CD4-positive, CD25-positive, alpha-beta regulatory T cell (primary cell): ENCODE data around the gene INO80. TPM values are rescaled to one million over a fixed set of nuclear protein-coding genes. Genes with fewer than 3 reads are reported as not detected.
A peak's percentile ranks its signal among the peaks of the same experiment; 100 is the strongest.

ENCODE experiments used
- ATAC-seq, 2 donors: fragments of 150-1000 bp; cut with Tn5 transposase; one replicate each; pipeline ENCODE4 v1.10.0; 2021; ENCODE audit warnings: low read depth in 2 of 2, moderate number of reproducible peaks in 2 of 2, moderate library complexity in 1 of 2
- DNase-seq, 3 donors: peaks; one replicate each; pipeline versions ENCODE4 v3.0.0 to v3.0.0-alpha.2; 2012 to 2022; ENCODE audit warnings: mixed read lengths in 1 of 3
- H3K27ac ChIP-seq: one replicate; pipeline ENCODE4 v1.7.0; 2013; ENCODE audit warnings: mild to moderate bottlenecking, low read length; ENCODE audit not compliant: insufficient read depth, poor library complexity, severe bottlenecking
- H3K27me3 ChIP-seq: one replicate; pipeline ENCODE4 v1.7.0; 2013; ENCODE audit warnings: low read length; ENCODE audit not compliant: control insufficient read depth, insufficient read depth
- H3K36me3 ChIP-seq: one replicate; pipeline ENCODE4 v1.7.0; 2013; ENCODE audit warnings: mild to moderate bottlenecking, low read length, moderate library complexity; ENCODE audit not compliant: control insufficient read depth, insufficient read depth
- H3K4me1 ChIP-seq: 2 replicates; pipeline ENCODE4 v1.7.0; 2013; ENCODE audit warnings: mild to moderate bottlenecking, low read length; ENCODE audit not compliant: insufficient read depth, control insufficient read depth, poor library complexity, severe bottlenecking
- H3K4me3 ChIP-seq: one replicate; pipeline ENCODE4 v1.7.0; 2013; ENCODE audit warnings: low read depth, mild to moderate bottlenecking, low read length, moderate library complexity
- H3K9me3 ChIP-seq, 2 experiments: 1 replicate in 1 of 2; 2 replicates in 1 of 2; pipeline ENCODE4 v1.7.0; 2013; ENCODE audit warnings: low read length in 2 of 2, mild to moderate bottlenecking in 1 of 2, moderate library complexity in 1 of 2; ENCODE audit not compliant: control insufficient read depth in 2 of 2
- H3K27ac Mint-ChIP-seq, 3 donors: one replicate each; pipeline ENCODE4 v1.8.0; 2020 to 2022; ENCODE audit warnings: mild to moderate bottlenecking in 3 of 3, mixed read lengths in 3 of 3, moderate library complexity in 2 of 3
- H3K27me3 Mint-ChIP-seq: one replicate; pipeline ENCODE4 v1.8.0; 2022; ENCODE audit warnings: mild to moderate bottlenecking, mixed read lengths
- H3K36me3 Mint-ChIP-seq: one replicate; pipeline ENCODE4 v1.8.0; 2020; ENCODE audit warnings: mixed read lengths
- H3K4me1 Mint-ChIP-seq, 4 donors: one replicate each; pipeline ENCODE4 v1.8.0; 2020 to 2022; ENCODE audit warnings: mixed read lengths in 4 of 4, mild to moderate bottlenecking in 1 of 4
- H3K4me3 Mint-ChIP-seq, 4 donors: one replicate each; pipeline ENCODE4 v1.8.0; 2020 to 2022; ENCODE audit warnings: mild to moderate bottlenecking in 4 of 4, mixed read lengths in 4 of 4, moderate library complexity in 3 of 4
- H3K9me3 Mint-ChIP-seq, 7 donors: one replicate each; pipeline ENCODE4 v1.8.0; 2020 to 2022; ENCODE audit warnings: mixed read lengths in 7 of 7, mild to moderate bottlenecking in 3 of 7, moderate library complexity in 2 of 7
- polyA plus RNA-seq, 4 donors: library from polyadenylated mRNA; unstranded; fragments of 300-500 nt; fragmentation: Illumina TruSeq; gene quantifications; one replicate each; pipeline ENCODE4 v1.2.3, GENCODE V29; 2021
- total RNA-seq: library from RNA; stranded (reverse); gene quantifications from one replicate; pipeline ENCODE4 v1.2.3, GENCODE V29; 2022

Gene INO80
- total and polyA plus RNA-seq, 5 donors from 2014 or later, result 3.0 to 36.1 (median 3.8) TPM

DNA sequence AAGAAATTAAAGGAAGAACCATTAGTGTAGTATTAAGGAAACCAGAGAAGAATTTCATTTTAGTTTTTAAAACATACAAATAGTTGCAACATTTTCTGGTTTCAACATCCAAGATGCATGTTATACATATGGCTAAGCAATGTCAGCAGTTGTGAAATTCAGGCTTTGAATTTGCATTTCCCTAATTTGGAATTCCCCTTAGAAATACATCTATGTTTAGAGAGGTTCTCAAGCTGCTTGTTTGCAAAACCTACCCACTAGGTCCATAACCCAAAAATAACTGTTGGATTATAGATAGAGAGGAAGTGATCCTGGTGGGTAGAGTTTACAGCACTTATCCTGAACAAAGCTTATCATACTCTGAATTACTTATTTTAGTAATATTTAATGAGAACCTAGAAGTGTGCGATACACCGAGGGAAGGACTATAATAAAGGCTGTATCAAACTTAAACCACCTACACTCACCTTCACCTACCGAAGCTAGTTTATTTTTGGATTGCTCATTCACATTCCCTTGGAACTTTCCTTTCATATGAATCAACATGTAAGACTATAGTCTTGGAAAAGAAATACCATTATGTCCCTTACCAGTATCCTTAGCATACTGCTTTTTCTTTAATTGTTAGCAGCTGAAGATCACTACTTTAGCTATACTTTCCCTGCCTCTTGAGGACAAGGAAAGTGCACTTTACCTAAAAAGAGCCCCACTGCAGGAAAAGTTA lies 102.2 kb downstream of the INO80 start:
- peak overlapping the region in 1 of 3 donors; percentile 65 for H3K27ac Mint-ChIP-seq
- peaks cover 21% of the 10 kb centered on the region for H3K36me3 Mint-ChIP-seq

DNA sequence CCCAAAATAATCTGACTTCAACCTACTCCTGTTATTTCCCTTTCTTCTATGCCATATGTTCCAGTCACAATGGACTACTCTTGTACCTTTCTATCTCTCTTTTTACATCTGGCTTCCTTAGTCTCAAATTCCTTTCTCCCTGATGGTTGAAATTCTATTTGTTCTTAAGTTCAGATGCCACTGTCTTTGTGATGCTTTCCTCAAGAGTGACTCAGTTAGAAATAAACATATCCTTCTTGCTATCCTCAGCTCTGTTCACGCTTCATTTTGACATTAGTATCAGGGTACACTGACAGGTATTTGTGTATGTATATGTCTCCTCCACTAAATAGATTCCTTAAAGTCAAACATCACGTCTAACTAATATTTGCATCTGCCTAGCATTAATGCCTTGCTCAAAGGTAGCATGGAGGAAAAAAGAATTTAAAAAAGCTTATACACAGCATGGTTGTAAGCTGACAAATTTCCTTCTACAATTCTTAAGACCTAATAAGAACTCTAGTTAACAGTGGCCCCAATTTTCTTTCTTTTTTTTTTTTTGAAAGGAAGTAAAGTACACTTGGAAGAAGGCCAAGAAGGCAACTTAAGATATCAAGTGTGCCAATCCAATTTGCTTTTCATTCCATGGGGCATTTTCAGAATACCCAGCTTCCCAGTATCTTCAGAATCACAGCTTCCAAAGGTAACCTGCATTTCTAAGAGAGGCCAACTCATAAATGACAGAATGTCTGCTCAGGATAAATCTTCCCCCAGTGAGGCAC lies 104.8 kb downstream of the INO80 start:
- Mint-ChIP-seq H3K9me3 (peaks cover 0 to 1% (median 0%) of the 10 kb centered on the region in 7 donors), H3K27me3 (no peaks in the 10 kb centered on the region), H3K4me3 (no peak overlapping the region), H3K27ac (peak overlapping the region in 2 of 3 donors; percentile 5 to 10), H3K4me1 (peaks cover 0 to 18% (median 12%) of the 10 kb centered on the region in 4 donors), H3K36me3 (peaks cover 28% of the 10 kb centered on the region)
- no peaks in the 10 kb centered on the region for H3K9me3 ChIP-seq
- peaks cover 34% of the 10 kb centered on the region for H3K36me3 ChIP-seq
- H3K27ac ChIP-seq, result no peak overlapping the region
- H3K4me3 ChIP-seq, result no peak overlapping the region
- H3K4me1 ChIP-seq, result no peaks in the 10 kb centered on the region
- ATAC-seq (no peak), DNase-seq (no peak)
- H3K27me3 ChIP-seq, result no peaks in the 10 kb centered on the region

More for the DNA sequence above, 102.2 kb downstream of the INO80 start:
- ATAC-seq (no peak), DNase-seq (no peak)
- Histone ChIP-seq H3K36me3 (peaks cover 45% of the 10 kb centered on the region), H3K27me3 (no peaks in the 10 kb centered on the region), H3K4me1 (no peaks in the 10 kb centered on the region), H3K27ac (no peak overlapping the region), H3K4me3 (no peak overlapping the region), H3K9me3 (no peaks in the 10 kb centered on the region)
- no peak overlapping the region for H3K4me3 Mint-ChIP-seq
- H3K27me3 Mint-ChIP-seq, result no peaks in the 10 kb centered on the region
- peaks cover 5 to 33% (median 19%) of the 10 kb centered on the region in 4 donors for H3K4me1 Mint-ChIP-seq
- peaks cover 0 to 1% (median 0%) of the 10 kb centered on the region in 7 donors for H3K9me3 Mint-ChIP-seq

DNA sequence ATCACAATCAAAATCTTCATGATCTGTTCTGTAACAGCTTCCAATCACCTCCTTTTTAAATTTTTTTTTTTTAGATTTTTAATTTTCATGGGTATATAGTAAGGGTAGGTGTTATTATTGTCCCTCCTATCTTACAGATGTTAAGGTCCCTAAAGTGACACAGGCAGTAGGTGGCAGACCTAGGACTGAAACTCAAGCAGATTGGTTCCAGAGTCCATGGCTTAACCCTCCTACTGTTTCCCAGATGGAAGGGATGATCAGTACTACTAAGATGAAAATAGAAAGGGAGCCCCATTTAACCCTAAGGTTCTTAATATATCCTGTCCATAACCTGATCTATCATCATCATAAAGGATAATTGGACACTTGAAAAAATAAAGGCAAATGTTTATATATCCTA lies 105.7 kb downstream of the INO80 start:
- no peak for DNase-seq
- Histone ChIP-seq H3K27ac (no peak overlapping the region), H3K9me3 (no peaks in the 10 kb centered on the region), H3K4me1 (no peaks in the 10 kb centered on the region), H3K4me3 (no peak overlapping the region), H3K36me3 (peaks cover 31% of the 10 kb centered on the region), H3K27me3 (no peaks in the 10 kb centered on the region)
- no peak for ATAC-seq
- peaks cover 0 to 1% (median 0%) of the 10 kb centered on the region in 7 donors for H3K9me3 Mint-ChIP-seq
- no peak overlapping the region for H3K4me3 Mint-ChIP-seq
- no peak overlapping the region for H3K27ac Mint-ChIP-seq
- peaks cover 34% of the 10 kb centered on the region for H3K36me3 Mint-ChIP-seq
- H3K4me1 Mint-ChIP-seq, result peaks cover 0 to 20% (median 12%) of the 10 kb centered on the region in 4 donors
- no peaks in the 10 kb centered on the region for H3K27me3 Mint-ChIP-seq

DNA sequence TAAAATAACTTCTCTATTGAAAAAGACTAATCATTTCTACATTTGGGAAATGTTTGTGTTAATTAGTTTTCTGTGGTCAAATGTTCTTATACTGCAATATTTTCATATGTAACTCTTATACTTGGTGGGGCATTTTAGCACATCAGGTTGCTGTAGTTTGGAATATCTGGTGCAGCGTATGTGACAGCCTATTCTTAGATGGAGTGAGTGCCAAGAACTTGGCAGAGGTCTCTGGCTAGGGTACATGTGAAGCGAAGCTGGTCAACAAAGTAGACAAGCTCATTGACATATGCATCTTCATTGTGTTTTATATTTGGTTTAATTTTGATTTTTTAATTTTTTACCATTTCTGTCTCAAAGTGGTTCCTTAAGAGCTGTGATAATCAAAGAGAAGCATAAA lies 109.6 kb downstream of the INO80 start:
- ATAC-seq (no peak), DNase-seq (no peak)
- H3K27ac Mint-ChIP-seq, result no peak overlapping the region
- H3K4me1 Mint-ChIP-seq, result peaks cover 0 to 10% (median 6%) of the 10 kb centered on the region in 4 donors
- Histone ChIP-seq H3K9me3 (no peaks in the 10 kb centered on the region), H3K4me3 (no peak overlapping the region), H3K27ac (no peak overlapping the region), H3K36me3 (peaks cover 36% of the 10 kb centered on the region), H3K4me1 (no peaks in the 10 kb centered on the region), H3K27me3 (no peaks in the 10 kb centered on the region)
- H3K36me3 Mint-ChIP-seq, result peaks cover 30% of the 10 kb centered on the region
- H3K4me3 Mint-ChIP-seq, result no peak overlapping the region
- H3K9me3 Mint-ChIP-seq, result peaks cover 0 to 1% (median 0%) of the 10 kb centered on the region in 7 donors
- no peaks in the 10 kb centered on the region for H3K27me3 Mint-ChIP-seq

DNA sequence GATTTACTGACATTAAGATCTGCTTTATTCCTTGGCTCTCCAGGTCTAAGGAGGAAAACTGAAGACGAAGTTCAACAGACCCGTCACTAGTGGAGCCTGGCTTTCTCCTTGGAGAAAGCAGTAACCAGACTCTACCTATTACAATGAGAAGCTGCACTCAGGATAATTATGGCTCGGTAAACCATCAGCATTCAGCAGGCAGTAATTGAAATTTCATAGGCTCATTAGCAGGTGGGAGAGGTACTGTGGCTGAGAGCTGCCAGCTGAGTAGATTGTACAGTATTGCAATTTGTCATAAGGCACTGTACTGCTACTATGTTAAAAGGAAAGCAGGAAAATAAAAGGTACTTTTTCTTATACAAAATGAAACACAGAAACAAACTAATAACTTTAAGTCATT lies 111.6 kb downstream of the INO80 start:
- DNase-seq (no peak), ATAC-seq (no peak)
- no peak overlapping the region for H3K4me3 Mint-ChIP-seq
- Histone ChIP-seq H3K27ac (no peak overlapping the region), H3K36me3 (peaks cover 39% of the 10 kb centered on the region), H3K4me1 (no peaks in the 10 kb centered on the region), H3K4me3 (no peak overlapping the region), H3K9me3 (no peaks in the 10 kb centered on the region), H3K27me3 (no peaks in the 10 kb centered on the region)
- H3K27ac Mint-ChIP-seq, result no peak overlapping the region
- H3K27me3 Mint-ChIP-seq, result no peaks in the 10 kb centered on the region
- H3K36me3 Mint-ChIP-seq, result peaks cover 45% of the 10 kb centered on the region
- no peaks in the 10 kb centered on the region for H3K9me3 Mint-ChIP-seq
- H3K4me1 Mint-ChIP-seq, result peaks cover 0 to 7% (median 1%) of the 10 kb centered on the region in 4 donors

DNA sequence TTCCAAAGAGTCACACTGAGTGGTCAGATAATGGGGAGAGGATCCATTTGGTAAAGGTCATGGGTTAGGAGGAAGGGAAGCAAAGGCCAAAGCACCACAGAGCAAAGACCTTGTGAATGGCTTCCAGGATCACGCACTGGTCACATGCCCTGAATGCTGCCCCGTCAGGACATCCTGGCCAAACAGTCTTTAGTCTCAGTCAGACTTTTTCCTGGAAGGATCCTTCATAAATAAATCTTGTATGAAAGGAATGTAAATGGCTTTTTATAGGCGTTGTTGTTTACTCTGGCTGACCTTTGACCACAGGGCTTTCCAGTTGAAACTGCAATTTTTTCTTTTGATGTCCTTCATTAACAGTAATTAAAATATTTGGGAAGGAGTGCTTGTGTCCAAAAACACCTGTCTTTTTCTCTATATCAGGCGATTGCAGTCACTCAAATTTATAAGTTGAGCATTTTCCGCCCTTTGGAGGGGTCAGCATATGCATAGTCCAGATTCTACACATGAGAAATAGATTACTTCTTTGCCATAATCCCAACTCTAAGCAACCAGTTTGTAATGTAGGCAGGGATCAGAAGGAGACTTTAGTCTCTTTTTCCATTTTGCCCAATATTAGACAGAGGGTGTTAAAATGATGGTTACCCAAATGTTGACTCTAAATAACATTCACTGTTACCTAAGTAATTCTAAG lies 114.4 kb downstream of the INO80 start:
- Histone ChIP-seq H3K27me3 (no peaks in the 10 kb centered on the region), H3K36me3 (peaks cover 43% of the 10 kb centered on the region), H3K27ac (no peak overlapping the region), H3K9me3 (no peaks in the 10 kb centered on the region), H3K4me3 (no peak overlapping the region), H3K4me1 (no peaks in the 10 kb centered on the region)
- no peaks in the 10 kb centered on the region for H3K9me3 Mint-ChIP-seq
- H3K4me3 Mint-ChIP-seq, result no peak overlapping the region
- no peak overlapping the region for H3K27ac Mint-ChIP-seq
- H3K36me3 Mint-ChIP-seq, result peaks cover 42% of the 10 kb centered on the region
- H3K4me1 Mint-ChIP-seq, result peaks cover 0 to 2% (median 0%) of the 10 kb centered on the region in 4 donors
- no peaks in the 10 kb centered on the region for H3K27me3 Mint-ChIP-seq
- ATAC-seq (no peak), DNase-seq (no peak)

DNA sequence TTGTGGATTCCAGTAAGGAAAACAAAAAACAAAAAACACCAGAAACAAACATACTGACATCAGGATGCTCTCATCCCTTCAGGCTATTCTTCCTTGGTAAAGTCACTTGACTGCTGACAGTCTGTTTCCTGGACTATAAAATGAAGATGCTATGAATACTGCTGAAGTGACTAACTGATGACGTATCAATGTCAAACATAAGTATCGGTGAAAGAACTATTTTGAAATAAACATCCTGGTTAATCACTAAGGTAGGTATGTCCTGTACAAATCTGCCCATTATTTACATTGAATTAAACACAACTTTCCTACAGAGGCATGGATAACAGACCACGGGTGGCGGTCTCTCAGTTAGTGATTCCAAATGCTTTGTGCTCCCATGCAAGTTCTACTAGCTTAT lies 116.9 kb downstream of the INO80 start:
- no peaks in the 10 kb centered on the region for H3K27me3 ChIP-seq
- Mint-ChIP-seq H3K27ac (no peak overlapping the region), H3K9me3 (peaks cover 0 to 1% (median 0%) of the 10 kb centered on the region in 7 donors), H3K36me3 (peaks cover 39% of the 10 kb centered on the region), H3K27me3 (no peaks in the 10 kb centered on the region), H3K4me3 (no peak overlapping the region), H3K4me1 (no peaks in the 10 kb centered on the region)
- no peak overlapping the region for H3K4me3 ChIP-seq
- H3K9me3 ChIP-seq, result no peaks in the 10 kb centered on the region
- no peak for ATAC-seq
- no peak for DNase-seq
- H3K27ac ChIP-seq, result no peak overlapping the region
- no peaks in the 10 kb centered on the region for H3K4me1 ChIP-seq
- H3K36me3 ChIP-seq, result peaks cover 40% of the 10 kb centered on the region
